Measurements from ENCODE around the gene DPCD. TPM values are rescaled to one million over a fixed set of nuclear protein-coding genes. Genes with fewer than 3 reads are reported as not detected.

The DPCD gene
- total and polyA plus RNA-seq, 9 donors, result 12.9 to 48.3 (median 19.8) TPM

GRCh38 chr10:101552442-101552841, 35.7 kb upstream of the DPCD start:
- 90 to 93% (median 92%) methylated on average over 3 of the region's 3 CpGs for WGBS, 3 donors

DNA sequence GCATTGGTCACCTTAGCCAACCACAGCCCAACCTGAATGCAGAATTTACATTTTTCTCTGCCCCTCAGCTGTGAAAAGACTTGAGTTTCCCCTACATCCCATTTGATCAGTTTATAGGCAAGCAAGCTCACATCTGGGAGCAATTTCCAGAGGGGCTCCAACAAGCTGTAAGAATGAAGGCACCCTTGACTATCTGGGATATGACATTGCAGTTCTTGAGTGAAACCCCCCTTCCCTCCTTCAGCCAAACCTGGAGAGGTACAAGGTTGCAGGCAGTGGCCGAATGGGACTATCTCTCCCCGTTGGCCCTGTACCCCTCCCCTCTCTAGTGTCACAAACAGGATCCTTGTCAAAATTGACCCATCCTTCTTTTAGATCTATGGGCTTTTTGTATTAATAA, 30.6 kb upstream of the DPCD start:
- intact Hi-C loops (cut with DNase I), result no loop called here
- no peak for DNase-seq
- no peaks in the 10 kb centered on the region for H3K27me3 ChIP-seq
- no peaks in the 10 kb centered on the region for H3K36me3 ChIP-seq
- TF ChIP-seq, protein P1, sequence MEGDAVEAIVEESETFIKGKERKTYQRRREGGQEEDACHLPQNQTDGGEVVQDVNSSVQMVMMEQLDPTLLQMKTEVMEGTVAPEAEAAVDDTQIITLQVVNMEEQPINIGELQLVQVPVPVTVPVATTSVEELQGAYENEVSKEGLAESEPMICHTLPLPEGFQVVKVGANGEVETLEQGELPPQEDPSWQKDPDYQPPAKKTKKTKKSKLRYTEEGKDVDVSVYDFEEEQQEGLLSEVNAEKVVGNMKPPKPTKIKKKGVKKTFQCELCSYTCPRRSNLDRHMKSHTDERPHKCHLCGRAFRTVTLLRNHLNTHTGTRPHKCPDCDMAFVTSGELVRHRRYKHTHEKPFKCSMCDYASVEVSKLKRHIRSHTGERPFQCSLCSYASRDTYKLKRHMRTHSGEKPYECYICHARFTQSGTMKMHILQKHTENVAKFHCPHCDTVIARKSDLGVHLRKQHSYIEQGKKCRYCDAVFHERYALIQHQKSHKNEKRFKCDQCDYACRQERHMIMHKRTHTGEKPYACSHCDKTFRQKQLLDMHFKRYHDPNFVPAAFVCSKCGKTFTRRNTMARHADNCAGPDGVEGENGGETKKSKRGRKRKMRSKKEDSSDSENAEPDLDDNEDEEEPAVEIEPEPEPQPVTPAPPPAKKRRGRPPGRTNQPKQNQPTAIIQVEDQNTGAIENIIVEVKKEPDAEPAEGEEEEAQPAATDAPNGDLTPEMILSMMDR (IDR thresholded peaks at IDR 0.05), result no peak
- TF ChIP-seq POLR2A (IDR thresholded peaks at IDR 0.05) (no peak), EP300 (IDR thresholded peaks at IDR 0.05) (no peak)
- 54 to 84% (median 82%) methylated on average over 2 of the region's 2 CpGs for WGBS, 3 donors
- no peaks in the 10 kb centered on the region for H3K4me1 ChIP-seq (ENCODE audit: insufficient read depth)
- no peaks in the 10 kb centered on the region for H3K9me3 ChIP-seq
- no peak overlapping the region for H3K4me3 ChIP-seq
- no peak overlapping the region for H3K27ac ChIP-seq

More at GRCh38 chr10:101552442-101552841, 35.7 kb upstream of the DPCD start:
- TF ChIP-seq, protein P1 (IDR thresholded peaks at IDR 0.05), result no peak
- TF ChIP-seq EP300 (IDR thresholded peaks at IDR 0.05), result no peak
- TF ChIP-seq POLR2A (IDR thresholded peaks at IDR 0.05), result no peak
- Histone ChIP-seq H3K27me3 (no peaks in the 10 kb centered on the region), H3K9me3 (no peaks in the 10 kb centered on the region), H3K27ac (no peak overlapping the region), H3K4me3 (no peak overlapping the region), H3K4me1 (ENCODE audit: insufficient read depth) (peaks cover 4% of the 10 kb centered on the region), H3K36me3 (no peaks in the 10 kb centered on the region)
- DNase-seq, result no peak
- intact Hi-C loops (cut with DNase I), result no loop called here

DNA sequence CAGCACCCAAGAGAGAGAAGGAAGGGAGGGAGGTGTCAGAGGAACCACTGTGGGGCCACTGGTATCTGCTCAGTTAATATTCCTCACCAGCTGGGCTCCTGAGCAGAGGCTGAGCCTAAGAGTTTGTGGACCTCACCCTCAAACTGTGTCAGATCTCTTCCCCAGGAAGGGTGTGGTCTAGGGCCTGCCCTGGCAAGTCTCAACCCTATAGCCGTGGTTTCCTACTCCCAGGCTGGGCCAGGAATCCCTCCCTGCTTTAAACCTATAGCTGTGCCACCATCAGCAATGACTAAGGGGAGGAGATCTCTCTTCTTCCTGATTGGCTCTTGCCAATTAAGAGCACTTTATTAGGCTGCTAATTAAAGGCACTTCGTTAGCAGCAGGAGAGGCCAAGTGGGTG, 29.9 kb upstream of the DPCD start:
- Histone ChIP-seq H3K4me1 (ENCODE audit: insufficient read depth) (no peaks in the 10 kb centered on the region), H3K36me3 (no peaks in the 10 kb centered on the region), H3K9me3 (no peaks in the 10 kb centered on the region), H3K4me3 (no peak overlapping the region), H3K27me3 (no peaks in the 10 kb centered on the region), H3K27ac (no peak overlapping the region)
- WGBS, 3 donors, result 63 to 76% (median 64%) methylated on average over 2 of the region's 2 CpGs
- intact Hi-C loops (cut with DNase I), result no loop called here
- DNase-seq, result no peak
- no peak for TF ChIP-seq POLR2A (IDR thresholded peaks at IDR 0.05)
- no peak for TF ChIP-seq EP300 (IDR thresholded peaks at IDR 0.05)

- Histone ChIP-seq H3K4me1 (ENCODE audit: insufficient read depth) (no peaks in the 10 kb centered on the region), H3K4me3 (no peak overlapping the region), H3K27ac (no peak overlapping the region), H3K36me3 (no peaks in the 10 kb centered on the region), H3K27me3 (no peaks in the 10 kb centered on the region), H3K9me3 (no peaks in the 10 kb centered on the region)
- DNase-seq, result no peak
- intact Hi-C loops (cut with DNase I), result no loop called here
- TF ChIP-seq, protein P1 (IDR thresholded peaks at IDR 0.05), result no peak
- no peak for TF ChIP-seq POLR2A (IDR thresholded peaks at IDR 0.05)
- no peak for TF ChIP-seq EP300 (IDR thresholded peaks at IDR 0.05)
- 32 to 38% (median 32%) methylated on average over 18 of the region's 18 CpGs for WGBS, 3 donors
These were observed 29.2 kb upstream of the DPCD start for GRCh38 chr10:101558671-101559595.

Measured in ovary (tissue), 9 donors.